Colonic mucosa (tissue), 4 donors: ENCODE data around the gene CCDC91. TPM values are rescaled to one million over a fixed set of nuclear protein-coding genes. Genes with fewer than 3 reads are reported as not detected.

ENCODE experiments used
- DNase-seq: peaks from one replicate; pipeline ENCODE4 v3.0.0-alpha.2; 2020
- H3K27ac ChIP-seq: fragments of 200-600 bp; one replicate; pipeline ENCODE4 v1.8.0; 2021
- H3K27me3 ChIP-seq: fragments of 200-600 bp; one replicate; pipeline ENCODE4 v1.8.0; 2021
- H3K36me3 ChIP-seq: fragments of 200-600 bp; one replicate; pipeline ENCODE4 v1.8.0; 2021
- H3K4me1 ChIP-seq: fragments of 200-600 bp; one replicate; pipeline ENCODE4 v1.8.0; 2021; ENCODE audit warnings: mild to moderate bottlenecking
- H3K4me3 ChIP-seq: fragments of 200-600 bp; one replicate; pipeline ENCODE4 v1.8.0; 2021
- H3K9ac ChIP-seq, 2 donors: one replicate each; pipeline ENCODE4 v1.7.0; 2013; ENCODE audit warnings: control low read depth in 2 of 2, low read depth in 2 of 2, low read length in 2 of 2
- H3K9me3 ChIP-seq: fragments of 200-600 bp; one replicate; pipeline ENCODE4 v1.8.0; 2021
- intact Hi-C: fragments of 100-400 bp; cut with DNase I; formaldehyde crosslinking; loops from one replicate; pipeline ENCODE4 v1.14.1; 2022
- total RNA-seq, 2 donors: library from RNA; stranded (reverse); fragmentation: NEBNext Ultra II Directional in 1 of 2; extraction: Animal tissue kit (Norgen Biotek cat#: 25700) in 1 of 2; gene quantifications; one replicate each; pipeline ENCODE4 v1.2.1, GENCODE V29; 2021
- TF ChIP-seq, protein P1 (sequence below): fragments of 200-600 bp; IDR thresholded peaks from one replicate; pipeline ENCODE4 v1.8.0; 2022; ENCODE audit warnings: antibody characterized with exemption, mild to moderate bottlenecking
- donor health status: healthy.
- donor health status: DM: no; HTN: no; CAD: no.
- donor health status: DM: no; HTN: no; CAD: no.

CCDC91 gene
- total RNA-seq, 2 donors from 2014 or later: 15.6 to 20.5 TPM

DNA sequence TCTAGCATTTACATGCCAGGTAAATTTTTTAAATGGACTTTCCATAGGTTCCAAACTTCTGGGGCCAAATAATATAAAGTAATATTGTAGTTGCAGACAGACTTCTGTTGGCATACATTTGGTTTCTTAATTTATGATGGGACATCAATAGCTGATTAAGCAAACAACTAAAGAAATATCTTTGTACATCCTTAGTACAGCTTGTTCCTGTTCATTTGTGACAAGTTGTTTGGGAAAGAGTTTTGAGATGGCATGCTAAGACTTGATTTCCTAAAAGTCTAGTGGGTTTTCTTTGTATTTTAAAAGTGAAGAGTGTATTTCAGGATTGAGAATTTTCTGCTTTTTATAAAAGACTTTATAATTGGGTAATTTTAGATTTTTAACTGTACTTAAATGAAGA lies 41.0 kb downstream of the CCDC91 start:
- Histone ChIP-seq H3K4me3 (no peak overlapping the region), H3K27ac (no peak overlapping the region), H3K36me3 (no peaks in the 10 kb centered on the region), H3K9me3 (no peaks in the 10 kb centered on the region), H3K4me1 (no peaks in the 10 kb centered on the region), H3K9ac (no peak overlapping the region), H3K27me3 (no peaks in the 10 kb centered on the region)
- TF ChIP-seq, protein P1, sequence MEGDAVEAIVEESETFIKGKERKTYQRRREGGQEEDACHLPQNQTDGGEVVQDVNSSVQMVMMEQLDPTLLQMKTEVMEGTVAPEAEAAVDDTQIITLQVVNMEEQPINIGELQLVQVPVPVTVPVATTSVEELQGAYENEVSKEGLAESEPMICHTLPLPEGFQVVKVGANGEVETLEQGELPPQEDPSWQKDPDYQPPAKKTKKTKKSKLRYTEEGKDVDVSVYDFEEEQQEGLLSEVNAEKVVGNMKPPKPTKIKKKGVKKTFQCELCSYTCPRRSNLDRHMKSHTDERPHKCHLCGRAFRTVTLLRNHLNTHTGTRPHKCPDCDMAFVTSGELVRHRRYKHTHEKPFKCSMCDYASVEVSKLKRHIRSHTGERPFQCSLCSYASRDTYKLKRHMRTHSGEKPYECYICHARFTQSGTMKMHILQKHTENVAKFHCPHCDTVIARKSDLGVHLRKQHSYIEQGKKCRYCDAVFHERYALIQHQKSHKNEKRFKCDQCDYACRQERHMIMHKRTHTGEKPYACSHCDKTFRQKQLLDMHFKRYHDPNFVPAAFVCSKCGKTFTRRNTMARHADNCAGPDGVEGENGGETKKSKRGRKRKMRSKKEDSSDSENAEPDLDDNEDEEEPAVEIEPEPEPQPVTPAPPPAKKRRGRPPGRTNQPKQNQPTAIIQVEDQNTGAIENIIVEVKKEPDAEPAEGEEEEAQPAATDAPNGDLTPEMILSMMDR: no peak
- DNase-seq: no peak
- intact Hi-C loops: no loop called here

DNA sequence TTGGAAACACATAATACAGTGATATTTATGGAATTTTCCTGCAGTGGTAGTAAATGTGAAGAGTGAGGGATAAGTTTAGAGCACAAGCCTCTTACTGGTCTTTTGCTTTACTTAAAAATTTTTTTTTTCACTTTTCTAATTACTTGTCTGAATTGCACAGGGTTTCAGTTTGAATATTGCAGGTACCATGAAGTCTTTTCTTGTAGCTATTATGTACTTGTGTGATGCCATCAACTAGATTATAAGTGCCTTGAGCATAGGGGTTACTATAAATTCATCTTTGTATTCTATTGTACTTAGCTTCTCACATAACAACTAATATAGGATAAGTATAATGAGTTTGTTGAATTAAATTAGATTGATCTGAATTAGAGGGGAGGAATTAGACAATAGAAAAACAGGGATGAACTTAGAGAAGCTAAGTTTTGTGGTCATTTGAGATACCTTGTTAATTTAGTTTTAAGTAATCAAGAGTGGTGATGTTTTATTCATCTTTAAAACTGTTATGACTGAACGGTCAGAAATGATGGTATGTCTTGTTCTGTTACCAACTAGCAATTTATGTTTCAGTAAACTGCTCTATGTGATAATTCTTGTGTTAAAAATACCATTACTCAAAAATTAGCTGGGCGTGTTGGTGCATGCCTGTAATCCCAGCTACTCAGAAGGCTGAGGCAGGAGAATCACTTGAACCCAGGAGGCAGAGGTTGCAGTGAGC lies 42.1 kb downstream of the CCDC91 start:
- Histone ChIP-seq H3K4me1 (no peaks in the 10 kb centered on the region), H3K27me3 (no peaks in the 10 kb centered on the region), H3K27ac (no peak overlapping the region), H3K9ac (no peak overlapping the region), H3K4me3 (no peak overlapping the region), H3K36me3 (no peaks in the 10 kb centered on the region), H3K9me3 (no peaks in the 10 kb centered on the region)
- DNase-seq: no peak
- TF ChIP-seq, protein P1: no peak
- intact Hi-C loops: no loop called here

DNA sequence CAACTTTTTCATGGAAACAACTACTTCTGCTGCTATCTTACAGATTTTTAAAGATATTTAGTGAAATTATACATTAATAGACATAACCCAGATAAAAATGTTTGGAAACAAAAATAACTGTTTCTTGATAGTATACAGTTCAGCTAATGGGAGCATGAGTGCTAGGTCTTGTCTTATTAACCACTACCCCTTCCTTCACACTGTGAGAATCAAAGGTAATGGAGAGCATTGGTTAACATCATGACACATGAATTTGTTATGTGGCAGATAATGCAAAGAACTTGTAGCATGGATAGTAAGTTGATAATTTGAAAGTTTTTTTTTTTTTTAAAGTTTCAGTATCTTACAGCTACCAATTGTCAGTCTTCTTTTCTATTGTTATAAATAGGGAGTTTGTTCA lies 44.2 kb downstream of the CCDC91 start:
- Histone ChIP-seq H3K9me3 (no peaks in the 10 kb centered on the region), H3K9ac (no peak overlapping the region), H3K27me3 (no peaks in the 10 kb centered on the region), H3K27ac (no peak overlapping the region), H3K36me3 (no peaks in the 10 kb centered on the region), H3K4me3 (no peak overlapping the region), H3K4me1 (no peaks in the 10 kb centered on the region)
- intact Hi-C loops: no loop called here
- TF ChIP-seq, protein P1: no peak
- DNase-seq: no peak

DNA sequence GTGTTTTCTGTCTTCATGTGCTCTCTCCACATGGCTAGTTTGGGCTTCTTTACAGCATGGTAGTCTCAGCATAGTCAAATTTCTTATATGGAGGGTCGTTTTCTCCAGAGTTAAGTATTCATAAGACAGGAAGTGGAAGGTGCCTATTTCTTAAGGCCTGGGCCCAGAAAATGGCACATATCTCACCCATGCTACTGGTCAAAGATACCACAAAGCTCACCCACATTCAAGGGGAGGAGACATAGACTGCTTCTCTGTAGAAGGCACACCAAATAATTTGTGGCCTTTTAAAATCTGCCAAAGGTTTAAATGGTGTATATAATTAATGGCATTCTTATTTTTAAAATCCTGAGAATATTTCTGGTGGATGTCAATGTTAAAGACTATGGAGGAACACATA lies 44.8 kb downstream of the CCDC91 start:
- intact Hi-C loops: no loop called here
- Histone ChIP-seq H3K27ac (no peak overlapping the region), H3K9me3 (no peaks in the 10 kb centered on the region), H3K36me3 (no peaks in the 10 kb centered on the region), H3K27me3 (no peaks in the 10 kb centered on the region), H3K4me1 (no peaks in the 10 kb centered on the region), H3K4me3 (no peak overlapping the region), H3K9ac (no peak overlapping the region)
- TF ChIP-seq, protein P1: no peak
- no peak for DNase-seq

DNA sequence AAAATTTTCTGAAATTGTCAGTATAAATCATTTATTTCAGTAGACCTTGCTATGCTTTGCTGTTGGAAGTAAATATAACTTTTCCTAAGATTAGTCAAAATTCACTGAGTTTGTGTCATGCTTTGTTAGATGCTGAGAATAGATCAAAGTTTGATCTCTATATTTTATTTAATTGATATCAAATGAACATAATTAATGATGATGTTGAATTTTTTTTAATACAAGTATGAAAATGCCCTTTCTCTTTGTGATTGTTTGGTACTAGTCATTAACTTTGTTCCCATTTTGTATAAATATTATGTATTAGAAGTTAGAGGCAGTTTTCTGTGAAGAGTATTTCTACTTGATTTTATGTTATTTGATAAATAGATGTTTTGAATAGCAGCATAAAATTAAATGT lies 45.7 kb downstream of the CCDC91 start:
- no peak for DNase-seq

More for the DNA sequence above, 45.7 kb downstream of the CCDC91 start:
- Histone ChIP-seq H3K9ac (no peak overlapping the region), H3K4me3 (no peak overlapping the region), H3K4me1 (no peaks in the 10 kb centered on the region), H3K27ac (no peak overlapping the region), H3K36me3 (no peaks in the 10 kb centered on the region), H3K27me3 (no peaks in the 10 kb centered on the region), H3K9me3 (no peaks in the 10 kb centered on the region)
- intact Hi-C loops: no loop called here
- TF ChIP-seq, protein P1: no peak
